ENCODE results near the gene FAH. TPM values are rescaled to one million over a fixed set of nuclear protein-coding genes. Genes with fewer than 3 reads are reported as not detected.

Gene FAH
- total and polyA plus RNA-seq, 10 of the 15 experiments (the other 5 are each of a cell fraction or from before 2014, with no cell fraction given) = 36.3 to 121 (median 62.0) TPM

- SMC1A ChIA-PET (ENCODE audit: uncharacterized antibody, unreplicated experiment) = interaction anchor here (1.0 kb wide), 1 partner anchor 20 kb away, joined by 4 read pairs; no protein-coding TSS in a partner anchor
- no peak overlapping the region for H3K4me2 ChIP-seq (ENCODE audit: control insufficient read depth, insufficient read depth)
- TF ChIP-seq ZNF384 (IDR thresholded peaks at IDR 0.05; ENCODE audit: borderline replicate concordance, low read depth, low read length) (no peak), BCL11A (IDR thresholded peaks at IDR 0.05; ENCODE audit: low read depth, low read length) (no peak), NFXL1 (IDR thresholded peaks at IDR 0.05; ENCODE audit: borderline replicate concordance) (no peak), KDM1A (IDR thresholded peaks at IDR 0.05; ENCODE audit: borderline replicate concordance) (no peak), ELK1 (IDR thresholded peaks at IDR 0.05; ENCODE audit: low read depth, low read length) (no peak), ATF2 (IDR thresholded peaks at IDR 0.05; ENCODE audit: low read length) (no peak), RCOR1 (conservative IDR thresholded peaks at IDR 0.05; ENCODE audit: low read depth, low read length) (no peak), YBX1 (IDR thresholded peaks at IDR 0.05) (no peak), CBX3 (IDR thresholded peaks at IDR 0.05; ENCODE audit: borderline replicate concordance, low read depth) (no peak), NFIC (IDR thresholded peaks at IDR 0.05; ENCODE audit: low read depth, low read length) (no peak), SKIL (IDR thresholded peaks at IDR 0.05; ENCODE audit: low read depth, poor library complexity, severe bottlenecking) (no peak), ZNF207 (IDR thresholded peaks at IDR 0.05; ENCODE audit: borderline replicate concordance) (no peak), IRF5 (IDR thresholded peaks at IDR 0.05; ENCODE audit: borderline replicate concordance) (no peak), EGR1 (IDR thresholded peaks at IDR 0.05; ENCODE audit: borderline replicate concordance in 1 of 2, low read depth in 2 of 2, low read length in 2 of 2) (no peak), NKRF (conservative IDR thresholded peaks at IDR 0.05) (no peak)
- ATAC-seq (no peak), FAIRE-seq (no peak), DNase-seq (ENCODE audit: low read depth, low spot score) (no peak)
- BruUV-seq (replicated peaks) = no TSS peak
- CTCF ChIA-PET = interaction anchor here (0.6 kb wide), 1 partner anchor 17 kb away, joined by 3 read pairs; no protein-coding TSS in a partner anchor
- no peaks in the 10 kb centered on the region for H3K27me3 ChIP-seq (replicated peaks in 1 of 2; ENCODE audit: control insufficient read depth in 2 of 2, insufficient read depth in 2 of 2, low read length in 1 of 2)
- intact Hi-C loops (cut with micrococcal nuclease; ENCODE audit: unreplicated experiment) (no loop called here), in situ Hi-C loops (cut with MboI) (no loop called here)
- no peaks in the 10 kb centered on the region for H3K79me2 ChIP-seq (ENCODE audit: control insufficient read depth, insufficient read depth, low read length)
- H2AFZ ChIP-seq (ENCODE audit: control insufficient read depth, low read depth, low read length) = no peak overlapping the region
- no peak overlapping the region for H3K27ac ChIP-seq (ENCODE audit: control insufficient read depth, insufficient read depth)
- POLR2A ChIA-PET = no interaction called here
- H4K20me1 ChIP-seq (ENCODE audit: control insufficient read depth, insufficient read depth) = no peaks in the 10 kb centered on the region
- no peaks in the 10 kb centered on the region for H3K9me3 ChIP-seq (replicated peaks; ENCODE audit: control insufficient read depth, insufficient read depth, low read length)
- WGBS (ENCODE audit: insufficient coverage, insufficient replicate concordance, low lambda C conversion rate, missing lambda C conversion rate) = 98% methylated on average over 3 of the region's 3 CpGs
- RAD21 ChIA-PET (ENCODE audit: unreplicated experiment) = no interaction called here
- no peak overlapping the region for H3K4me3 ChIP-seq
- H3K9ac ChIP-seq (ENCODE audit: control insufficient read depth, insufficient read depth, low read length) = no peak overlapping the region
- no peaks in the 10 kb centered on the region for H3K4me1 ChIP-seq (ENCODE audit: control insufficient read depth, insufficient read depth, low read length)
- peaks cover 2 to 25% of the 10 kb centered on the region in 2 experiments; a peak in 3 of 4 replicates for H3K36me3 ChIP-seq (ENCODE audit: control insufficient read depth in 2 of 2, insufficient read depth in 2 of 2, low read length in 1 of 2)
Measured at GRCh38 chr15:80132382-80132781, 20.4 kb upstream of the FAH start.
